Brain microvascular endothelial cell (primary cell): ENCODE data around the gene OR5K1.

Source experiments
- DNase-seq: peaks from one replicate; pipeline ENCODE4 v3.0.0-alpha.2; 2020
- H3K27ac ChIP-seq: fragments of 250-450 bp; sonication (Bioruptor Pico); 2 replicates; pipeline ENCODE4 v1.5.1; 2020; ENCODE audit warnings: mild to moderate bottlenecking, moderate library complexity
- H3K27me3 ChIP-seq: fragments of 250-450 bp; sonication (Bioruptor Pico); replicated peaks from 2 replicates; pipeline ENCODE4 v1.5.1; 2020; ENCODE audit warnings: mild to moderate bottlenecking
- H3K36me3 ChIP-seq: fragments of 250-450 bp; sonication (Bioruptor Pico); replicated peaks from 2 replicates; pipeline ENCODE4 v1.5.1; 2020; ENCODE audit warnings: mild to moderate bottlenecking
- H3K4me3 ChIP-seq: 2 replicates; pipeline ENCODE4 v1.5.1; 2011; ENCODE audit warnings: low read depth, mild to moderate bottlenecking, control low read depth, low read length, moderate library complexity
- CTCF ChIP-seq: IDR thresholded peaks from 2 replicates; pipeline ENCODE4 v1.5.1; 2011; ENCODE audit warnings: low read depth, mild to moderate bottlenecking, moderate library complexity, low read length, control low read depth, inconsistent platforms; ENCODE audit errors: missing control alignments
- in situ Hi-C: cut with HindIII; loops from 2 replicates; pipeline ENCODE4 v1.10.0; 2017; ENCODE audit warnings: low sequenced_read_pairs, low pct_ligation_motif_present

Gene OR5K1

GRCh38 chr3:98462901-98463300 lies at the start of gene OR5K1:
Gene OR5K1, plus strand, starts transcription at chr3:98463201. Its CDS starts 6,376 bp downstream, at chr3:98469577.
- in situ Hi-C loops, result no loop called here
- DNase-seq, result no peak
- Histone ChIP-seq H3K27ac (no peak within 1 kb of the TSS), H3K4me3 (no peak within 1 kb of the TSS), H3K27me3 (no peaks in the 10 kb centered on the region), H3K36me3 (no peaks in the 10 kb centered on the region)
- TF ChIP-seq CTCF, result no peak

- Histone ChIP-seq H3K36me3 (no peaks in the 10 kb centered on the region), H3K27ac (no peak overlapping the region), H3K27me3 (no peaks in the 10 kb centered on the region), H3K4me3 (no peak overlapping the region)
- in situ Hi-C loops, result no loop called here
- DNase-seq, result no peak
- no peak for TF ChIP-seq CTCF
These were observed 30.4 kb upstream of the OR5K1 start for GRCh38 chr3:98432575-98432974.

GRCh38 chr3:98433764-98434163 lies 29.2 kb upstream of the OR5K1 start:
- in situ Hi-C loops, result no loop called here
- Histone ChIP-seq H3K27ac (no peak overlapping the region), H3K4me3 (no peak overlapping the region), H3K36me3 (no peaks in the 10 kb centered on the region), H3K27me3 (no peaks in the 10 kb centered on the region)
- TF ChIP-seq CTCF, result no peak
- DNase-seq, result no peak

GRCh38 chr3:98434412-98434811 lies 28.6 kb upstream of the OR5K1 start:
- Histone ChIP-seq H3K27ac (no peak overlapping the region), H3K36me3 (no peaks in the 10 kb centered on the region), H3K27me3 (no peaks in the 10 kb centered on the region), H3K4me3 (no peak overlapping the region)
- in situ Hi-C loops, result no loop called here
- no peak for DNase-seq
- no peak for TF ChIP-seq CTCF

- in situ Hi-C loops, result no loop called here
- no peak overlapping the region for H3K27ac ChIP-seq
- H3K4me3 ChIP-seq, result no peak overlapping the region
- H3K27me3 ChIP-seq, result no peaks in the 10 kb centered on the region
- H3K36me3 ChIP-seq, result no peaks in the 10 kb centered on the region
- no peak for DNase-seq
- TF ChIP-seq CTCF, result no peak
These were observed 22.7 kb upstream of the OR5K1 start for GRCh38 chr3:98440283-98440682.

- Histone ChIP-seq H3K27ac (no peak overlapping the region), H3K36me3 (no peaks in the 10 kb centered on the region), H3K27me3 (no peaks in the 10 kb centered on the region), H3K4me3 (no peak overlapping the region)
- in situ Hi-C loops, result no loop called here
- TF ChIP-seq CTCF, result no peak
- DNase-seq, result no peak
These were observed 17.0 kb upstream of the OR5K1 start for GRCh38 chr3:98445949-98446406.
